HepG2 (cell line): ENCODE measurements around the gene KRTAP10-4. TPM values are rescaled to one million over a fixed set of nuclear protein-coding genes. Genes with fewer than 3 reads are reported as not detected.

Experiments
- ATAD3A ChIP-seq: sonication (generic); formaldehyde crosslinking; IDR thresholded peaks from 2 replicates; pipeline ENCODE4 v1.4.0; 2020; ENCODE audit warnings: missing genetic modification reagents
- ATF7-NPFF ChIP-seq: sonication (generic); formaldehyde crosslinking; IDR thresholded peaks from 2 replicates; pipeline ENCODE4 v1.8.1; 2023; ENCODE audit warnings: mild to moderate bottlenecking, low read depth, missing genetic modification reagents, moderate library complexity
- BCLAF1 ChIP-seq: fragments of 450-650 bp; IDR thresholded peaks from 2 replicates; pipeline ENCODE4 v1.6.1; 2017; ENCODE audit warnings: mild to moderate bottlenecking
- DPF2 ChIP-seq: sonication (generic); formaldehyde crosslinking; IDR thresholded peaks from 2 replicates; pipeline ENCODE4 v1.4.0; 2020; ENCODE audit warnings: mild to moderate bottlenecking, low read depth, missing genetic modification reagents, borderline replicate concordance
- EED ChIP-seq: sonication (generic); formaldehyde crosslinking; IDR thresholded peaks from 2 replicates; pipeline ENCODE4 v1.5.0; 2020; ENCODE audit warnings: mild to moderate bottlenecking, missing genetic modification reagents
- GABPA ChIP-seq, 2 experiments: IDR thresholded peaks; 2 replicates each; pipeline ENCODE4 v1.6.1; 2011 to 2016; ENCODE audit warnings: low read depth in 2 of 2, low read length in 1 of 2, missing biosample characterization in 1 of 2, missing genetic modification characterization in 1 of 2
- HNF1B ChIP-seq: sonication (generic); formaldehyde crosslinking; IDR thresholded peaks from 2 replicates; pipeline ENCODE4 v1.5.1; 2020; ENCODE audit warnings: mild to moderate bottlenecking, moderate library complexity, missing genetic modification reagents
- HOXD1 ChIP-seq: sonication (generic); formaldehyde crosslinking; IDR thresholded peaks from 2 replicates; pipeline ENCODE4 v1.5.0; 2020; ENCODE audit warnings: missing genetic modification reagents
- PHF20 ChIP-seq: sonication (generic); formaldehyde crosslinking; IDR thresholded peaks from 2 replicates; pipeline ENCODE4 v1.5.0; 2020; ENCODE audit warnings: mild to moderate bottlenecking, missing genetic modification reagents
- RBAK ChIP-seq: sonication (generic); formaldehyde crosslinking; IDR thresholded peaks from 2 replicates; pipeline ENCODE4 v1.5.1; 2020; ENCODE audit warnings: mild to moderate bottlenecking, missing genetic modification reagents
- SMYD3 ChIP-seq: sonication (generic); formaldehyde crosslinking; IDR thresholded peaks from 2 replicates; pipeline ENCODE4 v1.8.1; 2023; ENCODE audit warnings: mild to moderate bottlenecking, missing genetic modification reagents
- TOPORS ChIP-seq: sonication (generic); formaldehyde crosslinking; IDR thresholded peaks from 2 replicates; pipeline ENCODE4 v1.8.0; 2023; ENCODE audit warnings: mild to moderate bottlenecking, missing genetic modification reagents
- YEATS4 ChIP-seq: sonication (generic); formaldehyde crosslinking; IDR thresholded peaks from 2 replicates; pipeline ENCODE4 v1.4.0; 2020; ENCODE audit warnings: missing genetic modification reagents, borderline replicate concordance
- ZBTB7A ChIP-seq: sonication (generic); formaldehyde crosslinking; IDR thresholded peaks from 2 replicates; pipeline ENCODE4 v1.8.0; 2022; ENCODE audit warnings: mild to moderate bottlenecking, missing genetic modification reagents
- ZNF12 ChIP-seq: sonication (generic); formaldehyde crosslinking; IDR thresholded peaks from 2 replicates; pipeline ENCODE4 v1.5.0; 2020; ENCODE audit warnings: missing genetic modification reagents
- ZNF296 ChIP-seq: sonication (generic); formaldehyde crosslinking; conservative IDR thresholded peaks from 2 replicates; pipeline ENCODE4 v1.5.0; 2020; ENCODE audit warnings: mild to moderate bottlenecking, missing genetic modification reagents
- ZNF362 ChIP-seq: sonication (generic); formaldehyde crosslinking; IDR thresholded peaks from 2 replicates; pipeline ENCODE4 v1.4.0; 2020; ENCODE audit warnings: missing genetic modification reagents, mild to moderate bottlenecking, borderline replicate concordance
- ZNF383 ChIP-seq: sonication (generic); formaldehyde crosslinking; IDR thresholded peaks from 2 replicates; pipeline ENCODE4 v1.4.0; 2020; ENCODE audit warnings: missing genetic modification reagents, mild to moderate bottlenecking, borderline replicate concordance
- ZNF496 ChIP-seq: sonication (generic); formaldehyde crosslinking; IDR thresholded peaks from 2 replicates; pipeline ENCODE4 v1.8.1; 2023; ENCODE audit warnings: mild to moderate bottlenecking, moderate library complexity, missing genetic modification reagents; ENCODE audit not compliant: insufficient replicate concordance
- ZNF501 ChIP-seq: sonication (generic); formaldehyde crosslinking; IDR thresholded peaks from 2 replicates; pipeline ENCODE4 v1.5.1; 2020; ENCODE audit warnings: mild to moderate bottlenecking, moderate library complexity, missing genetic modification reagents
- ZNF550 ChIP-seq: sonication (generic); formaldehyde crosslinking; IDR thresholded peaks from 2 replicates; pipeline ENCODE4 v1.4.0; 2020; ENCODE audit warnings: mild to moderate bottlenecking, missing genetic modification reagents, borderline replicate concordance
- ZNF563 ChIP-seq: sonication (generic); formaldehyde crosslinking; IDR thresholded peaks from 2 replicates; pipeline ENCODE4 v1.8.0; 2022; ENCODE audit warnings: mild to moderate bottlenecking, moderate library complexity, missing genetic modification reagents
- ZNF766 ChIP-seq: sonication (generic); formaldehyde crosslinking; IDR thresholded peaks from 2 replicates; pipeline ENCODE4 v1.5.0; 2020; ENCODE audit warnings: missing genetic modification reagents, borderline replicate concordance
- ZNF773 ChIP-seq: sonication (generic); formaldehyde crosslinking; IDR thresholded peaks from 2 replicates; pipeline ENCODE4 v1.4.0; 2020; ENCODE audit warnings: missing genetic modification reagents, borderline replicate concordance
- polyA plus RNA-seq, 8 experiments: library from polyadenylated mRNA; depleted of rRNA in 3 of 8; stranded (reverse) in 7 of 8; unstranded in 1 of 8; fragments of >200 nt; fragmentation: Illumina TruSeq in 4 of 8; extraction: Trizol in 4 of 8; gene quantifications; 2 replicates each; pipeline versions ENCODE4 v1.2.1 to v1.2.3, GENCODE V29; 2011 to 2016; ENCODE audit warnings: low read depth in 4 of 8, missing spikeins in 1 of 8, mixed read lengths in 1 of 8; ENCODE audit not compliant: insufficient read depth in 1 of 8
- total RNA-seq, 5 experiments: library from RNA; depleted of rRNA; stranded (reverse); fragments of >200 nt; fragmentation: Illumina TruSeq; extraction: Trizol; gene quantifications; 2 replicates each; pipeline ENCODE4 v1.2.3, GENCODE V29; 2016; ENCODE audit warnings: low read depth in 1 of 5

The KRTAP10-4 gene
- total and polyA plus RNA-seq, 2 of the 13 experiments (the other 11 are each of a cell fraction or from before 2014, with no cell fraction given): not detected

- TF ChIP-seq TOPORS (CRISPR knock-in tag) (0 out of 2 replicates have a peak, but pooled peaks have one; percentile 66), ATF7-NPFF (CRISPR knock-in tag) (peak; percentile 84; the same call in 1 of the 2 replicates), YEATS4 (CRISPR knock-in tag) (peak; percentile 76; the same call in 1 of the 2 replicates), RBAK (CRISPR knock-in tag) (no peak), ZNF550 (CRISPR knock-in tag) (no peak), ZNF501 (peak; percentile 91), ZBTB7A (CRISPR knock-in tag) (peak; percentile 87), EED (CRISPR knock-in tag) (peak; percentile 46; the same call in 1 of the 2 replicates), SMYD3 (CRISPR knock-in tag) (no peak), ZNF383 (CRISPR knock-in tag) (no peak), ZNF563 (peak; percentile 88), DPF2 (CRISPR knock-in tag) (peak; percentile 40; the same call in 1 of the 2 replicates), BCLAF1 (no peak), HNF1B (peak; percentile 92), ATAD3A (CRISPR knock-in tag) (no peak), ZNF766 (0 out of 2 replicates have a peak, but pooled peaks have one; percentile 30), PHF20 (CRISPR knock-in tag) (no peak; the same call in 1 of the 2 replicates), ZNF362 (CRISPR knock-in tag) (peak; percentile 50; the same call in 1 of the 2 replicates), ZNF773 (no peak), ZNF12 (CRISPR knock-in tag) (no peak), HOXD1 (no peak), ZNF296 (CRISPR knock-in tag) (peak; percentile 70; the same call in 1 of the 2 replicates), GABPA (IDR thresholded peaks at IDR 0.05; ENCODE audit: low read depth, low read length) (no peak), GABPA (CRISPR knock-in tag; IDR thresholded peaks at IDR 0.05; ENCODE audit: low read depth) (peak; percentile 46; the same call in 1 of the 2 replicates), ZNF496 (CRISPR knock-in tag) (no peak)
These were observed 20.3 kb downstream of the KRTAP10-4 start (continued) for GRCh38 chr21:44593598-44594405.
